RWPE1 (cell line): Measurements from ENCODE around the gene PTPRC.

Experiments
- CTCF ChIA-PET: fragments of 350-600 bp; sonication (Branson Sonifier 250); formaldehyde crosslinking; extraction: SDS; loops from one replicate; lab custom pipeline; 2021; lab: Yijun Ruan, JAX
- POLR2A ChIA-PET: fragments of 400-600 bp; formaldehyde crosslinking; extraction: SDS; loops from one replicate; lab custom pipeline; 2020; ENCODE audit warnings: antibody characterized with exemption; ENCODE audit not compliant: low non-redundant PET; lab: Yijun Ruan, JAX
- DNase-seq: peaks from one replicate; pipeline ENCODE4 v3.0.0; 2012; ENCODE audit warnings: low spot score
- H3K27ac ChIP-seq: fragments of 450-650 bp; 2 replicates; pipeline ENCODE4 v1.5.1; 2017
- CTCF ChIP-seq: fragments of 450-650 bp; conservative IDR thresholded peaks from 2 replicates; pipeline ENCODE4 v1.5.1; 2017; ENCODE audit warnings: low read depth, mild to moderate bottlenecking

PTPRC gene

GRCh38 chr1:198610362-198610761 lies 28.5 kb upstream of the PTPRC start:
- H3K27ac ChIP-seq = no peak overlapping the region
- ChIA-PET CTCF (interaction anchor here (0.5 to 1.5 kb wide), 5 partner anchors 9 to 835 kb away, joined by 3 to 5 read pairs (median 3); partner anchors contain the start of gene DENND1B), POLR2A (no interaction called here)
- DNase-seq = no peak
- no peak for TF ChIP-seq CTCF

- CTCF ChIA-PET = interaction anchor here (0.7 to 1.5 kb wide), 2 partner anchors 8 to 595 kb away, joined by 5 read pairs; no protein-coding TSS in a partner anchor
- no peak for TF ChIP-seq CTCF
- no peak for DNase-seq
- POLR2A ChIA-PET = no interaction called here
- H3K27ac ChIP-seq = no peak overlapping the region
Observed at GRCh38 chr1:198611219-198611618, 27.6 kb upstream of the PTPRC start.

- ChIA-PET POLR2A (no interaction called here), CTCF (interaction anchor here (0.7 kb wide), 1 partner anchor 631 kb away, joined by 8 read pairs; no protein-coding TSS in a partner anchor)
- no peak for DNase-seq
- no peak for TF ChIP-seq CTCF
- H3K27ac ChIP-seq = no peak overlapping the region
Observed at GRCh38 chr1:198612471-198613260, 26.2 kb upstream of the PTPRC start.

- ChIA-PET POLR2A (no interaction called here), CTCF (no interaction called here)
Observed at GRCh38 chr1:198617406-198617805, 21.4 kb upstream of the PTPRC start.

GRCh38 chr1:198619375-198620140 lies 19.3 kb upstream of the PTPRC start:
- no peak for DNase-seq
- no peak overlapping the region for H3K27ac ChIP-seq
- no peak for TF ChIP-seq CTCF
- ChIA-PET POLR2A (no interaction called here), CTCF (interaction anchor here (0.6 to 1.2 kb wide), 6 partner anchors 9 to 1155 kb away, joined by 3 to 5 read pairs (median 4); no protein-coding TSS in a partner anchor)

More at GRCh38 chr1:198617406-198617805, 21.4 kb upstream of the PTPRC start:
- no peak overlapping the region for H3K27ac ChIP-seq
- no peak for DNase-seq
- TF ChIP-seq CTCF = no peak

- ChIA-PET POLR2A (no interaction called here), CTCF (interaction anchor here (0.6 to 1.2 kb wide), 4 partner anchors 10 to 641 kb away, joined by 3 to 5 read pairs (median 4); no protein-coding TSS in a partner anchor)
- DNase-seq = no peak
- no peak overlapping the region for H3K27ac ChIP-seq
- no peak for TF ChIP-seq CTCF
Observed at GRCh38 chr1:198620218-198620617, 18.6 kb upstream of the PTPRC start.
